A549 treated with ZK216348 at 1 μM for 4 hours (cell line): ENCODE measurements around the gene KCNK3. TPM values are rescaled to one million over a fixed set of nuclear protein-coding genes. Genes with fewer than 3 reads are reported as not detected.

ENCODE experiments used
- total RNA-seq: library from RNA; stranded (reverse); fragments of 200-300 nt; extraction: Qiagen RNA extraction; gene quantifications from 5 replicates; pipeline ENCODE4 v1.2.3, GENCODE V29; 2022; ENCODE audit warnings: low read depth

Gene KCNK3
- total RNA-seq: 0.38 to 0.97 TPM (median 0.79 TPM) in 5 replicates

DNA sequence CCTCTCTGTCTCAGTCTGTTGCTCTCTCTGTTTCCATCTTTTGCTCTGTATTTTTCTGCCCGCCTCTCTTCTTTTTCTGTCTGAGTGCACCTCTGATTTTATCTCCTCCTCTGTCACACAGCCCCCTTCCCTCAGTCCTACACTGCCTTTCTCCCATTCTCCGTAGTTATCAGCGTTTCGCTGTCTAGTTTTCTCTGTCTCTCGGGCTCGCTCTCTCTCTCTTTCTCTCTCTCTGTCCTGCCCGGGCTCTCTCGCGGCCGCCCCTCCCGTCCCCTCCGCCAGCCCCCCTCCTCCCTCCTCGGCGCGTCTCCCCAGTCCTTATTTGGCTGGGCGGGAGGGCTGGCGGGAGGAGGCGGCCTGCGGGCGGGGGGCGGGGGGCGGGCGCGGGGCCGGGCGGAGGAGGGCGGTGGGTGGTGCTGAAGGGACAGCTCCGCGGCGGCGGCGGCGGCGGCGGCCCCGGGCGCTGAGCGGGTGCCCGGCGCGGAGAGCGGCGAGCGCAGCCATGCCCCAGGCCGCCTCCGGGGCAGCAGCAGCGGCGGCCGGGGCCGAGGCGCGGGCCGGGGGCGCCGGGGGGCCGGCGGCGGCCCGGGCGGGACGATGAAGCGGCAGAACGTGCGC is at the start of gene KCNK3:
Gene KCNK3 (plus strand): TSS at position 444 of the 618 bp plus-strand sequence. CDS start 154 bp downstream, at position 598.

DNA sequence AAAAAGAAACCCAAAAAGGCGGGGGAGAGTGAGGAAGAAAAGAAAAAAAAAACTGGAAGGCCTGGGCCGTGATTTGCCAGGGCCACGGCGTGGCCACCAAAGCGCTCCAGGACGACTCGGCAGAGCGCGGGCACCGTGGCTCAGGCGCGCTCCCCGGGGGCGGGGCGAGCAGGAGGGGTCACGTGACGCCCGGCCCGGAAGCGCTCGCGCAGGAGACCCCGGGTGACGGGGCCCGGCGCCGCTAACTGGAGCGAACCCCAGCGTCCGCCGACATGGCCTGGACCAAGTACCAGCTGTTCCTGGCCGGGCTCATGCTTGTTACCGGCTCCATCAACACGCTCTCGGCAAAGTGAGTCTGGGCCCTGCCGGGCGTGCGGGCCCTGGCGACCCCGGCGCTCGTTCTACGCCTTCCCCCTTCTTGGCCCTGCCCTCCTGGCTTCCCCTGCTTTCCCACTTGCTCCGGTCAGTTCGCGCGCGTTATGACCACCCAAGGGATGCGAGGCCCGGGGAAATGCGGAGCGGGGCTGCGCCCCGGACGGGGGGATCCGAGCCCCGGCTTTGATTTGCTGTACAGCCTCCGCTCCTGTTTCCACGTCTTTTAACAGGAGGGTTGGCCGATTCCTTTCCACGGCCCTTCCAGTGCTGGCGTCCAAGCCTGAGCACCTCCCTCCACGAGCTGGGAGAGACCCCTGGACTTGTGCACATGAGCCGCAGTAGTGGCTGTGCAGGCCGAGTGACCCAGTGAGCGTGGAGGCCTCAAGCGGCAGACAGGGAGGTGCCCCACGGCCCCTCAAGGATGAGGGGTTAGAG is 71.8 kb downstream of the KCNK3 start, which contains the start of gene SLC35F6:
Gene SLC35F6 (plus strand): TSS at position 207 of the 810 bp plus-strand sequence. CDS start 66 bp downstream, at position 273.

Other genes with a start within 250 kb of the KCNK3 start
- gene OTOF, start 214.6 kb upstream of the KCNK3 start, total RNA-seq: 0.06 to 0.21 TPM (median 0.07 TPM) in 5 replicates
- 0.44 to 0.93 TPM (median 0.52 TPM) in 3 of 5 replicates, not detected in the others for gene CIB4, start 51.4 kb upstream of the KCNK3 start, total RNA-seq
- 30.8 to 39.4 TPM (median 38.7 TPM) in 5 replicates for gene SLC35F6, start 71.6 kb downstream of the KCNK3 start, total RNA-seq
- 46.7 to 57.0 TPM (median 49.9 TPM) in 5 replicates for gene CENPA, start 93.3 kb downstream of the KCNK3 start, total RNA-seq
- 3.1 to 7.5 TPM (median 4.4 TPM) in 5 replicates for gene DPYSL5, start 155.4 kb downstream of the KCNK3 start, total RNA-seq